HEK293T (cell line): ENCODE data around the gene NGF.

Experiments
- BHLHE40 ChIP-seq: fragments of 450-650 bp; IDR thresholded peaks from 2 replicates; pipeline ENCODE4 v1.6.1; 2016; ENCODE audit warnings: mild to moderate bottlenecking, moderate library complexity, borderline replicate concordance
- FOXA1 ChIP-seq: fragments of 450-650 bp; IDR thresholded peaks from 2 replicates; pipeline ENCODE4 v1.6.1; 2016; ENCODE audit warnings: mild to moderate bottlenecking
- FOXM1 ChIP-seq: fragments of 450-650 bp; IDR thresholded peaks from 2 replicates; pipeline ENCODE4 v1.6.1; 2017; ENCODE audit warnings: mild to moderate bottlenecking, borderline replicate concordance
- HDGF ChIP-seq: fragments of 450-650 bp; IDR thresholded peaks from 2 replicates; pipeline ENCODE4 v1.6.1; 2017; ENCODE audit warnings: antibody characterized with exemption, borderline replicate concordance
- LEF1 ChIP-seq: fragments of 450-650 bp; IDR thresholded peaks from 2 replicates; pipeline ENCODE4 v1.6.1; 2017; ENCODE audit warnings: mild to moderate bottlenecking, borderline replicate concordance
- NFRKB ChIP-seq: fragments of 450-650 bp; IDR thresholded peaks from 2 replicates; pipeline ENCODE4 v1.6.1; 2016; ENCODE audit warnings: mild to moderate bottlenecking, moderate library complexity
- SP1 ChIP-seq: fragments of 450-650 bp; IDR thresholded peaks from 2 replicates; pipeline ENCODE4 v1.6.1; 2017
- ZNF384 ChIP-seq: fragments of 450-650 bp; IDR thresholded peaks from 2 replicates; pipeline ENCODE4 v1.6.1; 2016

DNA sequence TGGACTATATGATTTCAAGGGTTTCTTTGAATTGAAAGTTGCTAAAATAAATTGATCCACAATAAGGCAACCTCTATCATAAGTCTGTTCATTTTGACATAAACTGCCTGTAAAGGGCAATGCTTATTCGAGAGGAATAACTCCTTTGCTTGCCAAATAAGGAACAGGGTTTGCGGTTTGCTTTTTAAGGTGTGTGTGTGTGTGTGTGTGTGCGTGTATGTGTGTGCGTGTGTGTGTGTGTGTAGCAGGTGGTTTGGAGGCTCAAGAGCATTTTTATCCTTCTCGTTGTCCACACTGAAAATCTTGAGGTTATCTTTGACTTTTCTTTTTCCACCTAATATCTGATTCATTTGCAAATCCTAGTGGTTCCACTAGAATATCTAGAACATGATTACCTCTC lies 13.1 kb upstream of the NGF start:
- TF ChIP-seq FOXM1 (no peak), NFRKB (no peak), LEF1 (no peak), SP1 (no peak), HDGF (no peak), FOXA1 (no peak), BHLHE40 (no peak), ZNF384 (no peak)
